Endothelial cell of umbilical vein (primary cell): ENCODE results near the gene PDXDC1.
"Not testable (repeated sequence)": the region's sequence is repeated elsewhere in the genome, so short reads cannot be mapped to it uniquely, and the experiment has no call there.

Experiments used
- CTCF ChIP-seq, 2 donors: IDR thresholded peaks; 1 replicate in 1 of 2; 2 replicates in 1 of 2; pipeline ENCODE4 v1.5.1; 2011; ENCODE audit warnings: low read length in 2 of 2, mild to moderate bottlenecking in 2 of 2, moderate library complexity in 2 of 2, control low read depth in 1 of 2, inconsistent platforms in 1 of 2, low read depth in 1 of 2; ENCODE audit not compliant: insufficient read depth in 1 of 2; ENCODE audit errors: extremely low read depth in 1 of 2
- EZH2 ChIP-seq: IDR thresholded peaks from 2 replicates; pipeline ENCODE4 v1.6.1; 2012; ENCODE audit warnings: borderline replicate concordance, low read depth, mild to moderate bottlenecking, moderate library complexity, low read length, inconsistent platforms; ENCODE audit not compliant: severe bottlenecking
- FOS ChIP-seq: IDR thresholded peaks from 2 replicates; pipeline ENCODE4 v1.6.1; 2011; ENCODE audit warnings: mild to moderate bottlenecking, low read length, moderate library complexity, borderline replicate concordance; ENCODE audit not compliant: insufficient read depth
- JUN ChIP-seq: IDR thresholded peaks from 2 replicates; pipeline ENCODE4 v1.6.1; 2011; ENCODE audit warnings: borderline replicate concordance, low read depth; ENCODE audit not compliant: insufficient read length, insufficient read depth
- POLR2A ChIP-seq: IDR thresholded peaks from 2 replicates; pipeline ENCODE4 v1.6.1; 2012; ENCODE audit warnings: low read depth, mild to moderate bottlenecking, control low read depth, low read length
- POLR2AphosphoS5 ChIP-seq: IDR thresholded peaks from 2 replicates; pipeline ENCODE4 v1.6.1; 2012; ENCODE audit warnings: low read depth, mild to moderate bottlenecking, control low read depth, low read length, moderate library complexity; ENCODE audit not compliant: insufficient read depth

- not testable (repeated sequence) for TF ChIP-seq CTCF (IDR thresholded peaks at IDR 0.05; ENCODE audit: extremely low read depth in 1 of 2, insufficient read depth in 1 of 2, low read depth in 1 of 2, low read length in 2 of 2); POLR2A; EZH2; JUN; FOS; POLR2AphosphoS5
These were observed 155.6 kb downstream of the PDXDC1 start for GRCh38 chr16:15130256-15130932.
